Stimulated activated CD8-positive, alpha-beta memory T cell treated with anti-CD3 and anti-CD28 coated beads, Interleukin-7, amount 100 ng/mL, for 1 hour (primary cell): Measurements from ENCODE around the gene ZNF548.

Source experiments
- DNase-seq, 2 donors: peaks; one replicate each; pipeline ENCODE4 v3.0.0-alpha.2; 2020; ENCODE audit warnings: low read depth in 2 of 2

The ZNF548 gene

GRCh38 chr19:57398868-57399267 lies 9.2 kb downstream of the ZNF548 start:
- no peak for DNase-seq

- no peak for DNase-seq
Observed at GRCh38 chr19:57403737-57404563, 14.3 kb downstream of the ZNF548 start.

GRCh38 chr19:57406516-57407123 lies 17.0 kb downstream of the ZNF548 start:
- peak; percentile 39 to 49 for DNase-seq

DNA sequence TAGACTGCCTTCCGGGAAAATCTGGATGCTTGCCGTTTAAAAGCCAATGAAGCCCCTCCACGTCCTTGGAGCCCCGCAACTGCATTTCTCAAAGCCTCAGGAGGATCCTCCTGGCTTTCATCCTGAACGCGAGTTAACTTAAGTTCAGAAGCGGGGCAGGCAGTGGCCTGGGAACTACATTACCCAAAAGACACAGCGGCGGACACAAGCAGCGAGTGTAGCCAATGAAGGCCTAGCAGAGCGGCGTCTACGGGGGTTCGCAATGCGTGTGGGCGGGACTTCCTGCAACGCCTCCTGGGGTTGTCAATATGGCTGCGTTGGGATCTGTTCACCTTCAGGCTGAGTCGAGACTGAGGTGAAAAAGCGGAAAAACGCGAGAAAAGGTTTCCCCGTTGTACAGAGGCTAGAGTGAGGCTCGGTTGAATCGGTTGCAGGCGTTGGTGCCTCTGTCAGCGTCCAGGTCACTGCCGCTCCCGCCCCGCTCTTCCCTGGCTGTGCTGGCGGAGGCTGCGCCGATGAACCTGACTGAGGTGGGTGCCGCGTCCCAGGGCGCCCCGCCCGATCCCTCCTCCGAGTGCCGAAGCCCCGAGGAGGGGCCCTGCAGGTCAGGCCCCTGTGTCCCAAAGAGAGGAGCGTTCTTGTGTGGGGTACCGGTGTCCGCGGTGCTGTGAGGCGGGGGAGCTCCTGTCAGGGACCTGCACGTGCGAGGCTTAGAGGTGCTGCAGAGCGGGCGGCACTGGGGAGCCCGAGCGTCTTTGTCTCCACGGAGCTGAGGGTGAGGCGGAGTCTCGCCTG lies 21.4 kb downstream of the ZNF548 start, which contains the start of gene ZNF17:
TSS of gene ZNF17 (plus strand) at position 285 of the 795 bp plus-strand sequence. CDS start 2,455 bp downstream, outside the sequence.
- peak; percentile 78 to 86 for DNase-seq

DNA sequence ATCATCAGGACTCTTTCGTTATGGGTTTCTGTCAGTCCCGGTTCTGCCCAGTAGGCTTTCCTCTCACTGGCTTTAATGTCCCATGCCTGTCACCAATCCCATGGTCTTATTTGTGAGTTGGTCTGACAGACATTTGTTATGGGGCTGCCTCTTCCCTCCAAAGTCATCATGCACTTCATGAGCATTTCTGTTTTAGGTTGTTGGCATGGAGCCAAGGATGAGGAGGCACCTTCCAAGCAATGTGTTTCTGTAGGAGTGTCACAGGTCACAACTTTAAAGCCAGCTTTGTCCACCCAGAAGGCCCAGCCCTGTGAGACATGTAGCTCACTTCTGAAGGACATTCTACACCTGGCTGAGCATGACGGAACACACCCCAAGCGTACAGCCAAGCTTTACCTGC lies 29.8 kb downstream of the ZNF548 start:
- DNase-seq = no peak

GRCh38 chr19:57421037-57421436 lies 31.4 kb downstream of the ZNF548 start:
- no peak for DNase-seq

DNA sequence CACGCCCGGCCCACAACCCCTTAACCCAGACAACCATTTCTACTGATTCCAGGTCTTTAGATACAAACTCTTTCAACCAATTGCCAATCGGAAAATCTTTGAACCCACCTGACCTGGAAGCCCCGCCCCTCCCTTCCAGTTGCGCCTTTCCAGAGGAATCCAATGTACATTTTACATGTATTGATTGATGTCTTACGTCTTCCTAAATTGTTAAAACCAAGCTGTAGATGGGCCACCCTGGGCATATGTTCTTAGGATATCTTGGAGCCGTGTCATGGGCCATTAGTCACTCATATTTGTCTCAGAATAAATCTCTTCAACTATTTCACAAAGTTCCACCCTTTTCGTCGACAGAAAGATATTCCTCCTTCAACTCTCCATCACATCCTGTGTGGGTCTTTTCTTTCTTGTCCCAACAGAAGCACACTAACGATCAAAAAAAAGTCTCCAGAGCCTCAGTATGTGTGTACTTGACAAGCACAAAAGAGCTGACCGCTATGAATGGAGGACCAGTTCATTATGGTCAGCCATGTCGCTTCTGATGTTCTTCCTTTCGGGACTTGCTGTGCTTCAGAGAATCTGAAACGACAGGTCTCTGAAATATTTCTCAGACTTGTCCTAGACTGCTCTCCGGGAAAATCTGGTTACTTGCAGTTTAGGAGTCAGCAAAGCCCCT lies 44.9 kb downstream of the ZNF548 start:
- no peak for DNase-seq

GRCh38 chr19:57435062-57435978 lies 45.7 kb downstream of the ZNF548 start, which contains the start of gene ZNF749:
Gene ZNF749 (plus strand): TSS chr19:57435325. CDS start chr19:57435579, 254 bp downstream.
- DNase-seq = peak; percentile 89 to 90

DNA sequence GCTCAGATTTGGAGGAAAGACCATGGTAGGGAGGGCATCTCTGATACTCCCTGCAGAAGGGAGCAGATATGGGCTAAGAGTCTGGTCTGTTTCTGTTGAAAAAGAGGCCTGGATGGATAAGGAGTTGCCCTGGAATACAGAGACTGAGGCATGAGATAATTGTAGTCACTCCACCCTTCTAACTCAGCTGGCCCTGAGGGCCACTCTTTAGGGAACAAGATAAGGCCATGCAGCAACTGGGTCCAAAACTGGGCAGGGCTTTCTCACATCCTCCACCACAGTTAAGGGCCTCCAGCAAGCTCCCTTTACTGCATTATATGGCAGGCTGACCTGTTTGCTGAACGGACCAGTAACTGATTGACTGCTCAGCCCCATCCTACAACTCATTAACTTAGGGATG lies 46.8 kb downstream of the ZNF548 start:
- DNase-seq = no peak

GRCh38 chr19:57437931-57438330 lies 48.3 kb downstream of the ZNF548 start:
- no peak for DNase-seq

DNA sequence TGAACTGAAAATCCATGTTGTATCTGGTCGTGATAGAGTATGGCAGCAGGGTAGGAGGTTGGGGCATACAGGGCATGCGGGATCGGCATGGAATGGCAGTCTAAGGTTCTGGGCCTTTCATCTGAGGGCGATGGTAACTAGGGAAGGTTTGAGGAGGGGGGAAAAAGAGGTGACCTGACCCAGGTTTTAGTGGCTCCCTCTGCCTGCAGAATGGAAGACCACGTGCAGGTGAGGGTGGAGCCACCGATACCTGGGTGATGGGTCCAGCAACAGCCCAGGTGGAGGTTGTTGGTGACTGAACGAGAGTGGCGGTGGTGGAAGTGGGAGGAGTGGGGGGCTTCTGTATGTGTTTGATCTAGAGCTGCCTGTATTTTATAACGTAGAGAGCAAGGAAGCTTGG lies 49.3 kb downstream of the ZNF548 start:
- DNase-seq = no peak

DNA sequence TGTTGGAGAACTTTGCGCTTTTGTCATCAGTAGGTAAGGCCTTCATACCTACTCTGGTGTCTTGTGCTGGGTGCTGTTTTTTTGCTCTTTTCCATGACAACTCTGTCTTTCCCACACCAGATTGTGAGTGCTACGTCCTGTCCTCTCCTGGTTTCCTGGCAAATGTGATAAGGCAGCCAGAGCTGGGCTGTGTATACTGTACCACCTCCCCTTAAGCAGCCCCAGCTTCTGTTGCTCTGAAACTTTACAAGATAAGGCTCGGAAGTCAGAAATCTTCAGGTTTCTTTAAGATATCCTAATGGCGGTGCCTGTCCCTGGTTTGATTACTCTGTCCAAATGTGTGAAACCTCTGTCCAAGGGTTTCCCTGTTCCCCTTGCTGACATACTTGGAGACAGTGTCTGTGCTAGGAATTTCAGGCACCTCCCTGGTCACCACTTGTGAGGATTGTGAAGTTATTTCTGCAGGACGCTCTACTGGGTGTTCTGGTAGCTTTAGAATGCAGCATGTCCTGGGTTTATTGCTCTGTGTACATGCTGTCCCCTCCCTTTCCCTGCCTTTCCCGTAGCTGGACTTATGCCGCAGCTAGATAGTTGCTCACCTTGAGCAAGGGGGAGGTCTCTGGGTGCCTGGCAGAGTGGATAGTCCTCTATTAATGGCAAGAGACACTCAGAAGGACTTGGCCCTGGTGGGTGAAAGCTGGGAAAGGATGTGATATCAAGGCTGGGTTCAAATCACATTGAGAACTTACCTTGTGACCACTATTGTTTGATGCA lies 52.5 kb downstream of the ZNF548 start:
- no peak for DNase-seq

GRCh38 chr19:57443121-57443696 lies 53.6 kb downstream of the ZNF548 start:
- no peak for DNase-seq

DNA sequence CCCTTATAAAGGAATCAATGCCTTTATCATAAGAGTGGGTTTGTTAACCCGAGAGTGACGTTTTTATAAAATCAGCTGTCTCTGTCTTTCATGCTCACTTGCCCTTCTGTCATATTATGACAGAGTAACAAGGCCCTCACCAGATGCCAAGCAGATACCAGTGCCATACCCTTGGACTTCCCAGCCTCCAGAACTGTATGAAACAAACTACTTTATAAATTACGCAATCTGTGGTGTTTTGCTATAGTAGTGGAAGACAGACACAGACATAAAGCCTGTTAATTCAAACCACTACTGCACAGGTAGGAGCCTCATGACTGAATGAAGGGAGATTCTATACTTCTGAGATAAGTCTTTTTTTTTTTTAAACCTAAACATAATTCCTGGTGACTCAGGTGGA lies 62.7 kb downstream of the ZNF548 start:
- DNase-seq = no peak
